Stimulated activated CD4-positive, alpha-beta T cell treated with anti-CD3 and anti-CD28 coated beads, Interleukin-2, amount 100 ng/mL, for 4 hours (primary cell): ENCODE data around the gene SND1.

Experiments
- DNase-seq: peaks from one replicate; pipeline ENCODE4 v3.0.0-alpha.2; 2020; ENCODE audit warnings: low read depth

SND1 gene

DNA sequence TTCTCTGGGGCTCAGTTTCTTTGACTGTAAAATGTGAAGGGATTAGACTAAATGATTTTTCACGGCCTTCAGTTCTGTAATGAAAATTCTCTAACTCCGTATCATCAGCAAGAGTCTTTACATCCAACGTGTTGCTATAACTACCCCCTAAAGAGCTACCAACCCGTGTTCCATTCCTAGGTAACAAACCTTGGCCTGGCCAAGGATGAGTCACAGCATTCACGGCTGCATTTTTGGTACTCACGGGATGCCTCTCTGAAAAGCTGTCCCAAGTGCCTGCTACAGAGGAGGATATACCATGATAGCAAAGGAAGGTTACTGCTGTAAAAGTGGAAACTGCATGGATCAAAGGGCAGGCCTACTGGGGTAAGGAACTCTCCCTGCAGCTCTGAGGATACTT, 373.4 kb downstream of the SND1 start:
- DNase-seq: no peak

DNA sequence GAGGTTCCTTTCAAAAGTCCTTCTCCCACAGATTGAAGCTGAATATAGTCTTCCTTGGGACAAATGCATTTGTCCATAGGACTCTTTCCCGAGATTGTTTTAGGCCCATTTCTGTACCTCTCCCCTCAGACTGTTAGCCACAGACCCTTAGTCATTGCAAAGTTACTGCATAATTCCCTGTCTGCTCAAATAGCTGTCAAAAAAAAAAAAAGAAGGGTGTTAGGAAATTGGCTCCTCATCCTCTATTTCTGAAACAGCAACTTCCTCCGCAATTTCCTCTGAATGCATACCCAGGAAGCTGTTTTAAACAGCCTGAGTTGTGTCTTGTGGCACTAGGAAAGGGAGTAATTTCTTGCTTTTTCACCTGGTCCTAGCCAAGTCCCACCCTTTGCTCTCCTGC, 373.8 kb downstream of the SND1 start:
- no peak for DNase-seq

DNA sequence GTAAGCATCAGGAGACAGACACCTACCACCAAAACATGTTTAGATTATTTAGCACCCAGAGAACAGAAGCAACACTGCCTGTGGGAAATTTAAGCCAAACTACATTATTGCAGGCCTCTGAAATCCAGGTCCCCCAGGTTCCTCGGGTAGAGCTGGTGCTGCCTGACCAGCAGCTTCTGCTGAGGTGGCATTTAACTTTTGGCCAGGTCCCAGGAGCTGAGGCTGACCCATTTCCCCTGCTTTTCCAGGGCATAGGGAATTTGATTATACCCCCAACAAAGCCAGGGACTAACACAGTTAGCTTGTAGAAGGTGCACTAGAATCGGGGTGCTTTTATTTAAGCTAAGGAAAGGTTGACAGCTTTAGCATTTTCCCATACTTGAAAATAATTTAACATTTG, 374.6 kb downstream of the SND1 start:
- DNase-seq: no peak

DNA sequence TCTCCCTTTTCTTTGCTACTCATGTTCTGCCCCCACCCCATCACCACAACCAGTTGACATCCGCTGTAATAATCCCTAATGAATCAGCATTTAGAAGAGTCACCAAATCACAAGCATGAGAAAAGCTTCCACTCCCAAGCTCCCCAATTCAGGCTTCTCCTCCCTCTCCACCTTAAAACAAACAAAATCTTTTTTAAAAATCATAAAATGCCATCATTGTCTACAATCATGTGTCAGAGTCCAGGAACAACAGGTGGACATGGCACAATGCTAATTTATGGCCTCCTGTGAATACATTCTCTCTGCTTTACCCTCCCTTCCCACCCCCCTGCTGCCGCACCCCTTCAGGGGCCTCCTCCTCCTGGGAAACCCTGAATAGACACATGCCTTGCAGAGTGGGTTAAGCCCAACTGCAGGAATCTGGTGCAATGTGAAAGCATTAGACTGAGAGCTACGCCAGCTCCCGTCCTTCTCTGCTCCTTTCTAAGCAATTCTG, 375.5 kb downstream of the SND1 start:
- no peak for DNase-seq

DNA sequence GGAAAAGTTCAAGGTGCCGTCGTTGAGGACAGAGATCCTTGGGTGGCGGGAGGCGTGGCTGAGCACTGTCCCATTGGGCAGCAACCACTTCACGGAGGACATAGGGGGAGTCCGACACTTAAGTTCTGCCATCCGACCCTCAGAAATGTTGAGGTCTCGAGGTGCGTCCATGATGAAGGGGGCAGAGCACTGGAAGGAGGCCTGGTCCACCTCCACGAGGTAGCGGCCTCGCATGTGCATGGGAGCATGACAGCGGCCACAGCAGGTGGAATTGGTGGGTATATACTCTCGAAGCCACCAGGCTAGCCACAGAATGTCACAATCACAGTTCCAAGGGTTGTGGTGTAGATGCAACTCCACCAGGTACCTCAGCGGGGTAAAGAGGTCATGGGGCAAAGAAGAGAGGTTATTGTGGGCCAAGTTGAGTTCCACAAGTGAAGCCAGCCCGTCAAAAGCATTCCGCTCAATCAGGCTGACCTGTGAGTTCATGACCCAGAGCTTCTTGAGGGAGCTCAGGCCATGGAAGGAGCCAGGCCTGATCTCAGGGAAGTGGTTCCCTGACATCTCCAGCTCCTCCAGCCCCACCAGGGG, 377.5 kb downstream of the SND1 start:
- DNase-seq: no peak

DNA sequence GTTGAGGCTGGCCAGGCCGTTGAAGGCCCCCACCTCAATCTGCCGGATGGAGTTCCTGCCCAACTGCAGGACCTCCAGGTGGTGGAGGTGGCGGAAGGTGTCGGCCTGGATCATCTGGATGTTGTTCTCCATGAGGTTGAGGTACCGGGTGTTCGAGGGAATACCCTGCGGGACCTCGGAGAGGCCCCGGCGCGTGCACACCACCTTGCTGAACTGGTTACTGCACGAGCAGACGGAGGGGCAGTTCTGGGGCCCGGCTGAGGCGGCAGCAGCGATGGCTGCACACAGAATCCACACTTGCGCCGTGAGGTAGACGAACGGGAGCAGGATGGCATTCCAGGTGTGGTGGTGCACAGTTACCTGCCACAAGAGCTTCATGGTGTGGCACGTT, 378.3 kb downstream of the SND1 start:
- DNase-seq: no peak

DNA sequence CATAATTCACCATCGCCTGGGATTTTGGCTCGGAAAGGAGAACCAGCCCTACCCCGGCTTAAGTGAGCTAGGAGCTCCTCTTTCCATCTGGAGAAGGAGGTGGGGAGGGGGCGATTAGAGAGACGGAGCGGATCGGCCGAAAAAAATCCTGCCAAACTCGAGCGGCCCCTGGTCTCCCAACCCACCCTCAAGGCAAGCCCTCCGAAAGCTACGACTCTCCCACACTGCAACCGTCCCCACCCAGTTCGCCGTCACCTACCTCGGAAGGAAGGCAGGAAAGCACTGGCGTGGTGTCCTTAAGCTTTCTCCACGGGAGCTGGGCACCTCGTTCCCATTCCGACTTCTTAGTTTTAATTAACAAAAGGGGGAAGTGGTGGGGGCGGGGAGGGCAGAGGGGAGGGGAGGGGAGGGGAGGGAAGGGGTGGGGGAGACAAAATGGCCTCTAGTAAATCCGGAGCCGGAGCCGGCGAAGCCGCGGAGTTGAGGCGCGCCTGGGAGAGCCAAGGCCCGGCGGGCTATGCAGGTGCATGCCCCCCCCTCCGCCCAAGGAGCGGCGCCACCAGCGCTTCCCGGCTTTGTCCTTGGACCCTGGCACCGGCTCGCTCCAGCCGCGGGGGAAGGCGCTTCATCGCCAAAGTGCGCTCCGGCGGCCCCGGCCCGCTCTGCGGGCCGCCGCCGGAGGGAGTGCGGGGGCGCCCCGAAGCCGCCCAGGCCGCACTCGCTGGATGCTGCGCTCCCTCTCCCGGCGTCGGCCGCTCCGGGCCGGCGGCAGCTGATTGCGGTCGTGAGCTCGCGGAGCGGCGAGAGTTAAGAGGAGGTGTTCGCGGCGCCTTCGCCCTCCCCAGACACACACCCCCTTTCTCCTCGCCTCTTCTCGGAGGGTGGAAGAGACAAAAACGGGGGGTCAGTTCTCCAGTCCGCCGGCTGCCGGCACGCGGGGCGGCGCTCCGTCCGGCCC, 378.9 kb downstream of the SND1 start, which contains the start of gene LRRC4:
Gene LRRC4, minus strand, starts transcription at position 784 of the 958 bp plus-strand sequence. CDS start 797 bp downstream, outside the sequence.
- no peak for DNase-seq

DNA sequence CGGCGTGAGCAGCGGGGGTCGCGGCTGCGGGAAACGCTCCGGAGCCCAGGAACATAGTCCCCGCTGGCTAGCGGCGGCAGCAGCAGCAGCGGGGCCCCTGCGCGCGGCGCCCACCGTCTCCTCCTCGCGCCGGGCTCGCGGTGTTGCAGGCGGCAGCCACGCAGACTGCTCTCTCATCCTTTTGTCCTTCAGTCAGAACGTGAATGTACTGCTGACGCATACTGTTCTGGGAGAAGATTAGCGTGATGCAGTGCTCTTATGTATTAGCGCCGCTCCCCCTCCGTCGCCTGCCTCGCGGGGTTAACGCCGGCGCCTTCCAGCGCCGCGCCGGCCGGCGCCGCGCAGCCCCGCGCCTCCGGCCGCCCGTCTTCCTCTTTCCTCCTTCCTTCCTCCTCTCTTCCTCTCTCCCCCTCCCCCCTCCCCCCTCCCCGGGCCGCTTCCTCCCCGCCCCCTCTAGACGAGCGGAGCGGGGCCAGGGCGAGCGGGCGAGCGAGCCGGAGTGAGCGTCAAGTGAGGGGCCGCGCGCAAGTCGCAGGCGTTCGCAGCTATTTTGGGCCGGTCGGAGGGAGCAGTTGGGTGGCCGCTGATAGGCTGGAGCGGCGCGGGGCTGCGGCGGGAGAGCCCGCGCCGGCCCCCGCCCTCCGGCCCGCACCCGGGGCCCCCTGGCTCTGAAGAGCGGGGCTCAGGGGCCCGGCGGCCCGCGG, 380.1 kb downstream of the SND1 start:
- DNase-seq: peak; percentile 44

DNA sequence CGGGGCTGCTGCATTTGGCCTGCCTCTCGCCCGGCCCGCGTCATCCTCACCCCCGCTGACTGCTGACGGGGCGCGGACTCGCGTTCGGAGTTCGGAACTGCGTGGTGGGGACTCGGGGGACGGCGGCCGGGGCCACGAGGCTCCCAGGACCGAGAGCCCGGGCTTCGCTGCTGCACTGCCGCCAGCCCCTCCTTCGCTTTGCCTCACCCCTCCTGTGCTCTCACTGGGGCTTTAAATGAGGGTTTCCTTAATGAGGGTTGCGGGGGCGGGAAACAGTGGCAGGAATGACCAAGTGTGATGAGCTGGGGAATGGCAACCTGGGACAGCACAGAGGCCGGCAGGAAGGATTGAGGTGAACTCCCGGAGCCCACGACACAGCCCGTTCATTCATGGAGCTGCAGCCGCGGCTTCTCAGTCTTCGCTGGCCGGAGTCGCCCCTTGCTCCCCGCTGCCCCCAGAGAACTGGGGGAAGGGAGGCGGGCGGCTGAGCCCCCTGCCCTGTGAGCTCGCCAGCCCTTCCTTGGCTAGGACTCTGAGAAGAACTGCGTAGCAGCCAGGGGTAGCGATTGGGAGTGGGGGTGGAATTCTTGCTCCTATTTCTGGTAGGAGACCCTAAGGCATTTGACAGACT, 380.7 kb downstream of the SND1 start:
- DNase-seq: no peak

DNA sequence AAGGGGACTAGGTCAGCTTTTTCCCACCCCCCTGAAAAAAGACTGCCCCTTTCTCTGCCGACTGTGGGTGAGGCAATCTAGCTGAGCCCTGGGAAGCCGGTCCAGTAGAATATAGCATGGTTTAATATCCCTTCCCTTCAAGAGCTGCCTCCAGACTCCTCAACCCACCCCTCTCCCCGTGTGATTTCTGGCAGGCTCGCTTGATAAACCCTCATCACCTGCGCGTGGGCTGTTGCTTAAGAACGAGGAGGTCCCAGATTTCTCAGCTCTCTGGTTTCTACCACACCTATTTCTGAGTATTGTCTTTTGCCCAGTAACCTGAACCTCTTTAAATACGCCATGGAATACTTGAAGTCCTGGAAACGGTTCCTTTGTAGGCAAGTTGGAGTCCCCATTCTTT, 381.3 kb downstream of the SND1 start:
- DNase-seq: no peak

DNA sequence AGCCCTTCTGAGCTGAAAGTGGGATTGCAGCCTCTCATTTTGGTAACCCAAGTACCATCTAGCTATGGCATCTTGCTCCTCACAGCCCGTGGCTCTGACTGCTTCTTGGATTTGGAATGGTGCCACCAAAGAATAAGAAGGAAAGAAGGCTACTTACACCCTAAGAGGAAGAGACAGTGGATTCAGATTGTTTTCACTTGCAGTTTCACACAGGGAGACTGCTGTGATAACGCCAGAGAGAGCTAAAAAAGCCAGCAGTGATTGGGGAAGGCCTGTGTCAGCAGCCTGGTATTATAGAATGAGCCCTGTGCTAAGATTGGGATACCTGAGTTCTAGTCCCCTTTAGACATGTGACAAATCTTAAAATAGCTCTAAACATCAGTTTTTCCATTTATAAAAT, 382.8 kb downstream of the SND1 start:
- DNase-seq: no peak

DNA sequence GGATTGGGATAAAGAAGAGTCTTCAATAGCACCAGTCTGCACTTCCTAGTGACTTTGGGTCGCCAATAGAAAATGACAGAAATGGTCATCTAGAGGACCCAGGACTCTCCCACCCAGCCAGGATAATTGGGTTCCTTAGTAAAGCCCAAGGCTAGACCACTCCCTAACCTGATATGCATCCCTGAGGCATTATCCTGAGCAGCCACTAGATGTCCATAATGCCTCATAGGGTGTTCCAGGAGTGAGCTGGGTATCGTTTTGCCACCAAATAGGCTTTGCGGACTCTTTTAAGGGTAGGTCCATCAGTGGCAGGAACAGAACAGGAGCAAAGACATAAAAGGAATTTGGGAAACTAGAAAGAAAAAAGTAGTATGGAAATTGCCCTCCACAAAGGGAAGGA, 383.7 kb downstream of the SND1 start:
- no peak for DNase-seq

DNA sequence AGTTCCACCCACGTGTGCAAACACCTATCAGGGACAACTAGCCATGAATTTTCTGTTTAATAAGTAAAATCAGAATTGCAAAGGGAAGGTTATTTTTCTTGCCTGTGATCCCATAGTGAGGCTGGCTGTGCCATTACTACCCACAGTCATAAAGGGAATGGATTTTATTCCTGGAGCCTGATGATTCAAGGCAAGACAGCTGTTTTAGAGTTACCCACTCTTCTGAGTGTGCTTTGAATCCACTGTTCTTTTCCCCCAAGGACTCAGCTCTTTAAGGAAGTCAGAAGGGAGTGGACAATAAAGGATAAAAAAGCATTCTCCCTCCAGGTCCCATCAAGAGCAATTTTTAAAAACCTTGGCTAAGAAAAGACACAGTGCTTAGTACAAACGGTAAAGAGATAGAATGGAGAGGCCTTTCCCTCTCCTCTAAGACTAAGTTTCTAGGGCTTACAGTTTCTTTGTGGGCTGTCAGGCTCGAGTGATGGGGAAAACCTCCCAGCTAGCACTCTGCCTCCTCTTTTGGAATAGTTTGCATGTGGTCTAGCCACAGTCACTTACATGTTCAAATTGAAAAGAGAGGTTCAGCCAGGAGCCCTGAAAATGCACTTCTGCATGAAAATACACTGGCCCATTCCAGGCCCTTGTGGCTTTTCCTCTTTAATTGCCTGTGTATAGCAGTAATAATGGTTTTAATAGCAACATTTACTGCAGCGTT, 384.4 kb downstream of the SND1 start:
- no peak for DNase-seq

DNA sequence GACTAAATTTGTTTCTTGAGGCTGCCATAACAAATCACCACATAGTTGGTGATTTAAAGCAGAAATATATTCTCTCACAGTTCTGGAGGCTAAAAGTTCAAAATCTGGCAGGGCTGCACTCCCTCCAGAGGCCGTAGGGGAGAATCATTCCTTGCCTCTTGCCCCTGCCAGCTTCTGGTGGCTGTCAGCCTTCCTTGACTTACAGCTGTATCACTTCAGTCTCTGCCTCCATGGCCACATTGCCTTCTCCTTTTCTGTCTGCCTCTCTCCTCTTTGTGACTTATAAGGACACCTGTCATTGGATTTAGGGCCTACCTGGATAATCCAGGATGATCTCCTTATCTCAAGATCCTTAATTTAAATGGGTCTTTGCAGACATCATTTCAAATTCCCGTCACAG, 385.1 kb downstream of the SND1 start:
- DNase-seq: no peak

DNA sequence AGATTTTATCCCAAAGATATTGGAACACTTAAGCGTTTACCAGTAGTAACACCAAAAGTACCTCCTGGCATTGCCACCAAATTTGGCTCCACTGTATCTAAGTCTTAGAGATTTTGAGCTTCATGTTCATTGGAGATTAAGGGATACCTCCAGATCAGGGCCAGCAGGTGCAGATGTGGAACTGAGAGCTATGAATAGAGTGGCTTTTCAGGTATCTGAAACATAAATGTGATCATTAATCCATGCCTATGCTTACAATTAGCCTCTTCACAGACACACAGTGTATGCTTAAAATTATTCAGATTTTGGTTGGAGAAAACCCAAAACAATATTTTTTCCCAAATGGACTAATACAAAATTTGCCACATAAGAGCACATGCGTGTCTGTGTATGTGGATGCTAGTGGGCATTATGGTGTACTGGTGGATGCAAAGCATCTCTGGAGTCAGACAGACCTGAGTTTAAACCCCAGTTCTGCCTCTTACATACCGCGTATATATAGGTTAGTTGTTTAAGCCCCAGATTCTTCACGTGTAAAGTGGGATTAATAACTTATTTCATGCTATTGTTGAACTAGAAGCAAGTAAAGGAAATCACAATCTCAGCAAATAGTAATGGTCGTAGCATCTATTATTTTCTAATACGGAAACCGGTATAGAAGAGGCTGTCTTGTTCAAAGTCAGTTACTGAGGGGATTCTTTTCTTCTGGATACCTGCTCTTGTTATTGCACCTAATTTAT, 386.1 kb downstream of the SND1 start:
- DNase-seq: no peak

DNA sequence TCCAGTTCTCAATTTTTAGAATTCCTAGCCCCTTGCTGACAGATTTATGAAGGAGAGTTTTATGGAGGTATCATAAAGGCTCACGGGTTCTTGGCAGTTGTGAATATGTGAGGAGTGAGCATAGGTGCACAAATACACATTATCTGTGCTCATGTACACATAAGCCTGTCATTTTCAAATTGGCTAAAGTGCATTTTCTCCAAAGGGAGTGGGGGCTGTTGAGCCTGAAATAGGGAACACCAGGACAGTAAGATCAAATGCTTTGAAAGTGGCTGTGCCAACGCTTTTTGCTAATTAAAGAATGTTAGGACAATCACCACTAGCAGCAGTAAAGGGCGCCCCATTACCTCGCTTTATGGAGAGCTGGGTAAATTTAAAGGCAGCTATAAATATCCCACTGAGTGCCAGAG, 387.6 kb downstream of the SND1 start:
- DNase-seq: no peak

DNA sequence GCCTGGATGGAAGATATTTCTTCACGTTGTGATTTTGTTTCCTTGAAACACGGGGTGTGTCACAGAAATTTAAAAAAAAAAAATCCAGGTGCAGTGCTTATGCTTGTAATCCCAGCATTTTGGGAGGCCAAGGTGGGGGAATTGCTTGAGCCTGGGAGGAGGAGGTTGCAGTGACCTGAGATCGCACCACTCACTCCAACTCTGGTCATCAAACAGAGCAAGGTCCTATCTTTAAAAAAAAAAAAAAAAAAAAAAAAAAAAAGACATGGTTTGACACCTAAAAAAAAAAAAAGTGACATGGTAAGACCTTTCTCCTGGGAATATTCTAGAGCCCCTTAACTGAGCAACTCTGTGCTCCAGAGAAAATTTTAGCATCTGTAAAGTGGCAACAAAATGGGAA, 388.2 kb downstream of the SND1 start:
- DNase-seq: no peak

DNA sequence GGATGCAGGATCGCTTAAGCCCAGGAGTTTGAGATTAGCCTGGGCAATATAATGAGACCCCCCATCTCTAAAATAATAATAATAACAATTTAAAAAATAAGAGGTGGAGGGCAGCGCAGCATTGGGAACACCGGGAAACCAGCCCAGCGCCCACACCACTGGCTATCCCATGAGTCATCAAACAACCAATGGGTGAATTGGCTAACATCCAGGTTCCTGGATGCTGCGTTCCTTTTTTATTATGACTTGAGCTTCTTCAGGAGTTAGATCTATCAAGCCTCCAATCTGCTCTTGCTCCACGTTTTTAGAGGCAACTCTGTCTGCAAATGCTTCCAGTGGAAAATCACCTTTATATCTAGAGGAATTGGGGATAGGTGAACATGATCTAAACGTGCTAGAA, 389.2 kb downstream of the SND1 start:
- DNase-seq: no peak

DNA sequence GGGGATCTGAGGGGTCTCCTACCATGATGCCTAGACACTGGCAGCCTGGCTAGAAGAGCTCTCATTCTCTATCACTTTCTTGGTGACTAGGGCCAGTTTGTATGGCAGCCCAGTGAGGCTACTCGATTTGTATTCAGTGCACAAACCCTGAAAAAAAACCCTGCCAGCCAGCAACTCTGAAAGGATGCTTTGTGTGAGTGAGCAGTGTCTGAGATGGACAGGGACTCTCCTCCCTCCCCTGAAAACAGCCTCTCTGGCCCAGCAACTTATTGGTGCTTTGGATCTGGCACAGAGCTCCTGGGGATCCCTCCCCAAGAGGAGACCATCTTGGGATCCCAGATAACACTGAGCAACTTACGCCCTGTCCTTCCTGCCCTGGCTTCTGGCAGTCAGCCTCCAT, 390.0 kb downstream of the SND1 start:
- no peak for DNase-seq

DNA sequence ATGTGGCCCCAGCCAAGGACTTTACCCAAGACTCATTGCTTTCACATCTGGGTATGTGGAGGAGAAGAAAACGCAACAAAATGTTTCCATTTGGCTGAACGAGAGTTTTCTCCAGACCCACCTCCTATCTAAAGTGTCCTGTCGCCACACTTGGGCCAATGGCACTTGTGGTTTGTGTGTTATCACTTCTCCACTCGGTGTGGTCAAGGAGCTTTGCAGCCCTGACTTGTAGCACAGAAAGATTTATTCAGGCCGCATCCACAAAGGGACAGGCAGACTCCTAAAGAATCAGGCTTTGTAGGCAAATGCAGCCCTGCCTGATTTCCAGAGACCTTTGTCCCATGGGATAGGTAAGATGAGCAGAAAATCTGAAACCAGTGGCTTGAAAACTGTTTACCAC, 392.1 kb downstream of the SND1 start:
- no peak for DNase-seq

DNA sequence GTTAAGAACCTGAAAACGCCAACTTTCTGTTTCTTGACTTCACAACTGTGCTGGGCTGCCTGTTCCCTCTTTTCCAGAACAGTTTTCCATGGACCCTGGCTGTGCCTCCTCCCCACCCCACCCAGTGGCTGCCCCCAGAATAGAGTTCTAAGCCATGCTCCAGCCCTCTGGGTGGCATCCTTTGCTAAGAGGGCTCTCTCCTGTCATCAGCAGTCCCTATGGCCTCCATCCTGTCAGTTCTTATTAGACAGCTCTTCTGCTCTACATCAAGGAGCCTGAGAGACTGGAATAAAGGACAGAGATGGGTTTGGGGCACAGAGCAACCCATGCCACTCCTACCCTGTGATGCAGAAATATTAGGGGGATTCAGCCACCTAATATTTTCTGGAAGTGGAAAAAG, 393.2 kb downstream of the SND1 start:
- no peak for DNase-seq
